NCI-H446 (cell line): ENCODE results near the gene CD151.
A peak's percentile ranks its signal among the peaks of the same experiment; 100 is the strongest.

Experiments
- DNase-seq, 2 experiments: peaks; one replicate each; lab custom pipeline; 2025; lab: John Stamatoyannopoulos, UW

The CD151 gene

GRCh38 chr11:797296-798092, 35.3 kb upstream of the CD151 start:
- DNase-seq = peak; percentile 74 to 83

- peak; percentile 41 to 87 for DNase-seq
Observed at GRCh38 chr11:798093-798713, 34.5 kb upstream of the CD151 start, which contains the start of gene SLC25A22. SLC25A22 (minus strand) TSS chr11:798281; CDS start chr11:795006, 3,275 bp downstream.

- DNase-seq = no peak
Observed at GRCh38 chr11:799641-800316, 33.0 kb upstream of the CD151 start.

- no peak for DNase-seq
Observed at GRCh38 chr11:800473-800872, 32.3 kb upstream of the CD151 start.

- no peak for DNase-seq
Observed at GRCh38 chr11:801097-801780, 31.5 kb upstream of the CD151 start.

GRCh38 chr11:802018-802617, 30.6 kb upstream of the CD151 start:
- no peak for DNase-seq

GRCh38 chr11:802693-803466, 29.9 kb upstream of the CD151 start:
- no peak for DNase-seq

- DNase-seq = no peak
Observed at GRCh38 chr11:803467-803742, 29.3 kb upstream of the CD151 start.

- no peak for DNase-seq
Observed at GRCh38 chr11:803770-804598, 28.8 kb upstream of the CD151 start.

- DNase-seq = no peak
Observed at GRCh38 chr11:804599-804964, 28.2 kb upstream of the CD151 start.

GRCh38 chr11:808427-809286, 24.1 kb upstream of the CD151 start:
- no peak for DNase-seq

- DNase-seq = peak; percentile 97 to 99
Observed at GRCh38 chr11:809287-810039, 23.3 kb upstream of the CD151 start, which contains the start of gene RPLP2. RPLP2 (plus strand) TSS chr11:809967; CDS start chr11:810235, 268 bp downstream.

- DNase-seq = no peak
Observed at GRCh38 chr11:810040-810567, 22.6 kb upstream of the CD151 start.

- DNase-seq = no peak
Observed at GRCh38 chr11:811446-812245, 21.1 kb upstream of the CD151 start.

GRCh38 chr11:812390-812789, 20.4 kb upstream of the CD151 start:
- no peak for DNase-seq

- DNase-seq = no peak
Observed at GRCh38 chr11:813072-813455, 19.7 kb upstream of the CD151 start.

- DNase-seq = no peak
Observed at GRCh38 chr11:813456-814096, 19.2 kb upstream of the CD151 start.
